H7 (cell line): ENCODE measurements around the gene GLCE. TPM values are rescaled to one million over a fixed set of nuclear protein-coding genes. Genes with fewer than 3 reads are reported as not detected.
"Not testable (repeated sequence)": the region's sequence is repeated elsewhere in the genome, so short reads cannot be mapped to it uniquely, and the experiment has no call there.

Experiments
- DNase-seq: peaks from one replicate; pipeline ENCODE4 v3.0.0; 2012
- H3K27me3 ChIP-seq: 2 replicates; pipeline ENCODE4 v1.6.0; 2011; ENCODE audit warnings: mild to moderate bottlenecking, low read length; ENCODE audit not compliant: control insufficient read depth, insufficient read depth
- H3K36me3 ChIP-seq: replicated peaks from 2 replicates; pipeline ENCODE4 v1.5.1; 2011; ENCODE audit warnings: low read length; ENCODE audit not compliant: control insufficient read depth, insufficient read depth
- H3K4me3 ChIP-seq: 2 replicates; pipeline ENCODE4 v1.5.1; 2011; ENCODE audit warnings: low read depth, mild to moderate bottlenecking, control low read depth, low read length, moderate library complexity; ENCODE audit not compliant: insufficient read depth
- total RNA-seq: library from RNA; depleted of rRNA; stranded (reverse); fragments of >200 nt; shearing (Covaris generic); gene quantifications from 2 replicates; pipeline ENCODE4 v1.2.3, GENCODE V29; 2014

Gene GLCE
- total RNA-seq, 1 experiment from 2014 or later: 7.0 TPM

GRCh38 chr15:69145694-69146492 is 14.5 kb upstream of the GLCE start:
- peaks cover 2% of the 10 kb centered on the region; the same call in 1 of the 2 replicates for H3K27me3 ChIP-seq
- DNase-seq: no peak

GRCh38 chr15:69146724-69147435 is 13.6 kb upstream of the GLCE start:
- H3K36me3 ChIP-seq: no peaks in the 10 kb centered on the region
- DNase-seq: no peak
- H3K4me3 ChIP-seq: no peak overlapping the region
- H3K27me3 ChIP-seq: peaks cover 2% of the 10 kb centered on the region; the same call in 1 of the 2 replicates

More at GRCh38 chr15:69145694-69146492, 14.5 kb upstream of the GLCE start:
- Histone ChIP-seq H3K36me3 (no peaks in the 10 kb centered on the region), H3K4me3 (no peak overlapping the region)

- no peak for DNase-seq
- Histone ChIP-seq H3K4me3 (no peak overlapping the region), H3K27me3 (peaks cover 2% of the 10 kb centered on the region; the same call in 1 of the 2 replicates), H3K36me3 (no peaks in the 10 kb centered on the region)
Observed at GRCh38 chr15:69148465-69148864, 12.0 kb upstream of the GLCE start.

- H3K4me3 ChIP-seq: no peak overlapping the region
- H3K36me3 ChIP-seq: no peaks in the 10 kb centered on the region
- H3K27me3 ChIP-seq: peaks cover 2% of the 10 kb centered on the region; the same call in 1 of the 2 replicates
- DNase-seq: no peak
Observed at GRCh38 chr15:69149163-69149562, 11.3 kb upstream of the GLCE start.

- DNase-seq: no peak
- Histone ChIP-seq H3K27me3 (peaks cover 2% of the 10 kb centered on the region; the same call in 1 of the 2 replicates), H3K36me3 (no peaks in the 10 kb centered on the region), H3K4me3 (no peak overlapping the region)
Observed at GRCh38 chr15:69149803-69150202, 10.6 kb upstream of the GLCE start.

GRCh38 chr15:69150336-69150735 is 10.1 kb upstream of the GLCE start:
- no peak for DNase-seq
- no peak overlapping the region for H3K4me3 ChIP-seq
- H3K27me3 ChIP-seq: peaks cover 2% of the 10 kb centered on the region; the same call in 1 of the 2 replicates
- H3K36me3 ChIP-seq: no peaks in the 10 kb centered on the region

GRCh38 chr15:69150841-69151240 is 9.6 kb upstream of the GLCE start:
- H3K27me3 ChIP-seq: peaks cover 2% of the 10 kb centered on the region; the same call in 1 of the 2 replicates
- DNase-seq: no peak
- H3K4me3 ChIP-seq: no peak overlapping the region
- no peaks in the 10 kb centered on the region for H3K36me3 ChIP-seq

GRCh38 chr15:69153046-69153445 is 7.4 kb upstream of the GLCE start:
- H3K36me3 ChIP-seq: no peaks in the 10 kb centered on the region
- H3K4me3 ChIP-seq: no peak overlapping the region
- no peak for DNase-seq
- peaks cover 2% of the 10 kb centered on the region; the same call in 1 of the 2 replicates for H3K27me3 ChIP-seq

- not testable (repeated sequence) for H3K4me3 ChIP-seq, H3K36me3 ChIP-seq, DNase-seq, H3K27me3 ChIP-seq
Observed at GRCh38 chr15:69153587-69153986, 6.8 kb upstream of the GLCE start.

- H3K27me3 ChIP-seq: peaks cover 2% of the 10 kb centered on the region; the same call in 1 of the 2 replicates
- no peak for DNase-seq
- H3K36me3 ChIP-seq: no peaks in the 10 kb centered on the region
- H3K4me3 ChIP-seq: no peak overlapping the region
Observed at GRCh38 chr15:69154078-69154477, 6.4 kb upstream of the GLCE start.

GRCh38 chr15:69154684-69155083 is 5.8 kb upstream of the GLCE start:
- peaks cover 2% of the 10 kb centered on the region; the same call in 1 of the 2 replicates for H3K27me3 ChIP-seq
- no peak for DNase-seq
- no peak overlapping the region for H3K4me3 ChIP-seq
- no peaks in the 10 kb centered on the region for H3K36me3 ChIP-seq

GRCh38 chr15:69156736-69157381 is 3.6 kb upstream of the GLCE start:
- no peak for DNase-seq
- Histone ChIP-seq H3K4me3 (no peak overlapping the region), H3K27me3 (peaks cover 11% of the 10 kb centered on the region), H3K36me3 (no peaks in the 10 kb centered on the region)

GRCh38 chr15:69158201-69158842 is 2.1 kb upstream of the GLCE start:
- DNase-seq: no peak
- no peaks in the 10 kb centered on the region for H3K36me3 ChIP-seq
- peaks cover 16% of the 10 kb centered on the region for H3K27me3 ChIP-seq
- H3K4me3 ChIP-seq: no peak overlapping the region

GRCh38 chr15:69158843-69159240 is 1.6 kb upstream of the GLCE start:
- H3K4me3 ChIP-seq: no peak overlapping the region
- H3K36me3 ChIP-seq: no peaks in the 10 kb centered on the region
- peaks cover 16% of the 10 kb centered on the region for H3K27me3 ChIP-seq
- DNase-seq: no peak
